IPS DF 6.9 (cell line): ENCODE measurements around the gene DLX2.
"Not testable (repeated sequence)": the region's sequence is repeated elsewhere in the genome, so short reads cannot be mapped to it uniquely, and the experiment has no call there.

Source experiments
- DNase-seq: peaks from one replicate; pipeline ENCODE4 v3.0.0-alpha.2; 2013; ENCODE audit warnings: low read depth, low spot score
- H3K27ac ChIP-seq: one replicate; pipeline ENCODE4 v1.5.1; 2013; ENCODE audit warnings: low read length, control low read depth
- H3K27me3 ChIP-seq: 2 replicates; pipeline ENCODE4 v1.6.1; 2013; ENCODE audit warnings: mild to moderate bottlenecking, low read length; ENCODE audit not compliant: control insufficient read depth, insufficient read depth
- H3K36me3 ChIP-seq: 2 replicates; pipeline ENCODE4 v1.6.1; 2013; ENCODE audit warnings: low read length; ENCODE audit not compliant: control insufficient read depth, insufficient read depth
- H3K4me1 ChIP-seq: 2 replicates; pipeline ENCODE4 v1.6.1; 2013; ENCODE audit warnings: low read length; ENCODE audit not compliant: control insufficient read depth, insufficient read depth
- H3K4me3 ChIP-seq: 2 replicates; pipeline ENCODE4 v1.5.1; 2013; ENCODE audit warnings: mild to moderate bottlenecking, low read length
- H3K9me3 ChIP-seq: 2 replicates; pipeline ENCODE4 v1.6.1; 2013; ENCODE audit warnings: low read length, inconsistent platforms; ENCODE audit not compliant: control insufficient read depth, insufficient read depth
- WGBS: extraction: QIAGEN DNeasy Blood & Tissue Kit; methylation state at CpG from one replicate; pipeline ENCODE4 v1.1.7; 2013; ENCODE audit warnings: mixed read lengths, missing lambda C conversion rate; ENCODE audit not compliant: insufficient read length, insufficient coverage; 5-methylcytosine and 5-hydroxymethylcytosine counted together

The DLX2 gene

DNA sequence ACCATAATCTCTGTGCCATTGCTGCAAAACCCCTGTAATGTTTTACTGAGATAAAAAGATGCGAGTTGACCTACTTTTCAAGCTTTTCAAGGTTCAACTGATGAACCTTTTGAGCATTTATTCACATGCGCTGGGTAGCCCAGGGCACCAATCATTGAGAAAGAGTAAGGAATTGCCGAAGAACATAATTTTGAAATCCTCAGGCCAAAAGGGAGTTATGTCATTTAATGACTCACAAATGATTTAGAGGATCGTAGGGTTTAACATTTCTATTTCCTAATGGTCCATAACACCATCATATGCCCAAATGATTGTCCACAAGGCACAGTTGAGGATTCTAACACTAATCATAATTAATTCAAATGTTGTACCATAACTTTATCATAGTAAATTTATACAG, 37.6 kb downstream of the DLX2 start:
- H3K4me1 ChIP-seq: no peaks in the 10 kb centered on the region
- H3K36me3 ChIP-seq: no peaks in the 10 kb centered on the region
- DNase-seq: no peak
- no CpG with 5 or more reads among the region's 4 CpGs for WGBS
- no peak overlapping the region for H3K27ac ChIP-seq
- no peaks in the 10 kb centered on the region for H3K27me3 ChIP-seq
- H3K4me3 ChIP-seq: no peak overlapping the region
- H3K9me3 ChIP-seq: no peaks in the 10 kb centered on the region

DNA sequence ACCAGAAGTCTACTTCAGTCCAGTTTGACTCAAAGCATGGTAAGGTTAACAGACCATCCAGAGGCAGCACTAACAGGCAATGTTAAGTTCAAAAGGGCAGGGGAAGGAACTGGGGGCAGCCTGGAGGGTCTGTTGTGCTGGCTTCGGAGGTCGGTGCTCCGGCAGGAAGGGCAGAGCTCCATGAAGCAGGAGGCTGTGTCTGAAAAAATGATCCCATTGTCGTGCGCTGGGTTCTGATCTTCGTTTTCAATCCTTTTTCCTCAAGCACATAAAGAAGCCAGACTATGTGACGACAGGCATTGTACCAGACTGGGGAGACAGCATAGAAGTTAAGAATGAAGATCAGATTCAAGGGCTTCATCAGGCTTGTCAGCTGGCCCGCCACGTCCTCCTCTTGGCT, 39.3 kb downstream of the DLX2 start:
- no peaks in the 10 kb centered on the region for H3K36me3 ChIP-seq
- no peak overlapping the region for H3K27ac ChIP-seq
- H3K4me1 ChIP-seq: no peaks in the 10 kb centered on the region
- H3K27me3 ChIP-seq: no peaks in the 10 kb centered on the region
- WGBS: no CpG with 5 or more reads among the region's 9 CpGs
- no peaks in the 10 kb centered on the region for H3K9me3 ChIP-seq
- DNase-seq: no peak
- no peak overlapping the region for H3K4me3 ChIP-seq

DNA sequence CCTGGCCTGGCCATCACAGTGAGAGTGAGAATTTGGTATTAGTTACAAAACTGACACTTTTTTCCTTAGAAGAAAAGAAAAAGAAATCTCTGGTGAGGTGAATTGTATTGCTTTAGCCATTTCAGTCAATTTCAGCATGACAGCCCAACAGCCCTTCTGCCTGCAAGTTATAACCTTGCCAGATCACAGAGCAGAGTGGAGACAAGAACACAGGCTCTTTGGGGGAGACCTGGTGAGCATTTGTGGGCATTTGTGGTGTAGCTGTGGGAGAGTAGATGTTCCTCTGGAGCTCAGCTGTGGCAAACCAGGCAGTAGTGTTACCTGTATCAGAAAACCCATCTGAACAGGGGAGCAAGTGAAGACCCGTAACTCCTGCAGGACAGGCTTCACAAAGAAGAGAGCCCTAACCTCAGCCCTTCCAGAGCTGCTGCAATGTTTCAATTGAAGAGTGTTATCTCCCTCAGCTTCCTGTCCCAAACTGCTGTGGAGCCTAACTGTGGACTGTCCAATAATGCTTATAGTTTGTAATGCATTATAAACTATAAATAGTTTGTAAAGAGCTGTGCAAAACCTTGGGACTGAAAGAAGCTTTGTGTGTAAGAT, 40.2 kb downstream of the DLX2 start:
- H3K27me3 ChIP-seq: no peaks in the 10 kb centered on the region
- H3K27ac ChIP-seq: no peak overlapping the region
- no peaks in the 10 kb centered on the region for H3K4me1 ChIP-seq
- WGBS: no CpG with 5 or more reads among the region's 1 CpG
- no peak overlapping the region for H3K4me3 ChIP-seq
- no peak for DNase-seq
- H3K9me3 ChIP-seq: no peaks in the 10 kb centered on the region
- H3K36me3 ChIP-seq: no peaks in the 10 kb centered on the region

DNA sequence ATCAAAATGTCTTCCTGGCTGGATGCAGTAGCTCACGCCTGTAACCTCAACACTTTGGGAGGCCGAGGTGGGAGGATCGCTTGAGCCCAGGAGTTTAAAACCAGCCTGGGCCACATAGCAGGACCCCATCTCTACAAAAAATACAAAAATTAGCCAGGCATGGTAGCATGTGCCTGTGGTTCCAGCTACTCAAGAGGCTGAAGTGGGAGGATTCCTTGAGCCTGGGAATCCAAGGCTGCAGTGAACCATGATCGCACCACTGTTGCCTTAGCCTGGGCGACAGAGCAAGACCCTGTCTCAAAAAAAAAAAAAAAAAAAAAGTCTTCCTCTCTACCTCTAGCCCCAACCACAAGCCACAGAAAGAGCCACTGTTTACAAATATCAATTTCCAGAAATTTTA, 42.6 kb downstream of the DLX2 start:
- H3K27me3 ChIP-seq: not testable (repeated sequence)

DNA sequence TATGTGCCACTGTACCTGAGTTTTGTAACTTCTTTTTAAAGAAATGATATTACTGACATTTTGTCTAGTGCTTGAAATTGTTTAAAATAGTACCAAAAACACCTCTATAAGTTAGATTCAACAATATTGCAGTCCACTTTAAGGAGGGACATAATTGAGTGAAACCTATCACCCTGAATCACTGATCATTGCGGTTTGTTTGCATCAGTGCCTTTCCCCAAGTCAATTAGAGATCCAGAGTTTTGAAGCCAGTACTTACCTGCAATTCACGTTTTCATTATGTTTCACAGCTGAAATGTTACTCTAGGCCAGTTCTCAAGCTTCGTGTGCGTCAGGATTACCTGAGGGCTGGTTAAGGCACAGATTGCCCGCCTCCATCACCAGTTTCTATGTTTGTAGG, 44.0 kb downstream of the DLX2 start:
- Histone ChIP-seq H3K36me3 (no peaks in the 10 kb centered on the region), H3K4me1 (no peaks in the 10 kb centered on the region), H3K9me3 (no peaks in the 10 kb centered on the region), H3K27ac (no peak overlapping the region), H3K27me3 (no peaks in the 10 kb centered on the region), H3K4me3 (no peak overlapping the region)
- no peak for DNase-seq
- WGBS: no CpG with 5 or more reads among the region's 5 CpGs

More for the DNA sequence above, 42.6 kb downstream of the DLX2 start:
- WGBS: no CpG with 5 or more reads among the region's 5 CpGs
- H3K4me1 ChIP-seq, H3K4me3 ChIP-seq, H3K9me3 ChIP-seq, H3K27ac ChIP-seq, H3K36me3 ChIP-seq, DNase-seq: not testable (repeated sequence)

DNA sequence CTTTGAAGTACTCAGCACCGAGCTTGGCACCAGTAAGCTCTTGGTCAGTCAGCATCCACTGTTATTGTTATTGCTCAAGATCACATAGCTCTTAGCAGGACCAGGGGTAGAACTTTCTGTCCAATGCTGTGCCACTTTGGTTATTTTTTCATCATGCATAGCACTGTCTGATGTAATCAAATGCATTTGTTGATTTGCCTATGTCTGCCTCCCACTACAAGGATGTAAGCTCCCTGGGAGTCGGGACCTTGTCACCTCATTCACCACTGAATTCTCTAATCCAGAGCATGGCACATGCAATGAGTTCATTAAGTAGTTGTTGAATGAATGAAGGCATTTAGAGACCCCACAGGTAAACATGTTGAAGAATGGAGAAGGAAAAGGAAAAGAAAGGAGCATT, 46.4 kb downstream of the DLX2 start:
- no peak overlapping the region for H3K27ac ChIP-seq
- no CpG with 5 or more reads among the region's 2 CpGs for WGBS
- H3K9me3 ChIP-seq: no peaks in the 10 kb centered on the region
- no peaks in the 10 kb centered on the region for H3K27me3 ChIP-seq
- no peak overlapping the region for H3K4me3 ChIP-seq
- H3K4me1 ChIP-seq: no peaks in the 10 kb centered on the region
- no peak for DNase-seq
- H3K36me3 ChIP-seq: no peaks in the 10 kb centered on the region

DNA sequence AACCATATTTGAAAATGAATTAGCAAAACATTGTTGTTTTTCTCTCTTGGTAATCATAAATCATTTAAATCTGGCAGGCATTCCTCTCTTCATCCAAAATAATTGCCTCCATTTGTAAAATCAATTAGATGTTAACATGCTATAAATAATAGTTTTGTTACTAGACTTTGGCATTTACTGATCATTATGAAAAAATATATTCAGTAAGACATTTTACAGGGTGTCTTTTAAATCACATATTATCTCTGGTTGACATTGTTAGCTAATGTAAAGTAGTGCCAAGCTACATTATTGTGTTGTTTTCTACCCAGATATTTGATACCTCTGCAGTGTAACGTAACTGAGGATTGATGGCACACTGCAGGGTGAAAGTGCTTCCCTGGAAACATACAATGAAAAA, 49.2 kb downstream of the DLX2 start:
- no CpG with 5 or more reads among the region's 1 CpG for WGBS
- Histone ChIP-seq H3K9me3 (no peaks in the 10 kb centered on the region), H3K27ac (no peak overlapping the region), H3K4me3 (no peak overlapping the region), H3K36me3 (no peaks in the 10 kb centered on the region), H3K27me3 (no peaks in the 10 kb centered on the region), H3K4me1 (no peaks in the 10 kb centered on the region)
- DNase-seq: no peak

DNA sequence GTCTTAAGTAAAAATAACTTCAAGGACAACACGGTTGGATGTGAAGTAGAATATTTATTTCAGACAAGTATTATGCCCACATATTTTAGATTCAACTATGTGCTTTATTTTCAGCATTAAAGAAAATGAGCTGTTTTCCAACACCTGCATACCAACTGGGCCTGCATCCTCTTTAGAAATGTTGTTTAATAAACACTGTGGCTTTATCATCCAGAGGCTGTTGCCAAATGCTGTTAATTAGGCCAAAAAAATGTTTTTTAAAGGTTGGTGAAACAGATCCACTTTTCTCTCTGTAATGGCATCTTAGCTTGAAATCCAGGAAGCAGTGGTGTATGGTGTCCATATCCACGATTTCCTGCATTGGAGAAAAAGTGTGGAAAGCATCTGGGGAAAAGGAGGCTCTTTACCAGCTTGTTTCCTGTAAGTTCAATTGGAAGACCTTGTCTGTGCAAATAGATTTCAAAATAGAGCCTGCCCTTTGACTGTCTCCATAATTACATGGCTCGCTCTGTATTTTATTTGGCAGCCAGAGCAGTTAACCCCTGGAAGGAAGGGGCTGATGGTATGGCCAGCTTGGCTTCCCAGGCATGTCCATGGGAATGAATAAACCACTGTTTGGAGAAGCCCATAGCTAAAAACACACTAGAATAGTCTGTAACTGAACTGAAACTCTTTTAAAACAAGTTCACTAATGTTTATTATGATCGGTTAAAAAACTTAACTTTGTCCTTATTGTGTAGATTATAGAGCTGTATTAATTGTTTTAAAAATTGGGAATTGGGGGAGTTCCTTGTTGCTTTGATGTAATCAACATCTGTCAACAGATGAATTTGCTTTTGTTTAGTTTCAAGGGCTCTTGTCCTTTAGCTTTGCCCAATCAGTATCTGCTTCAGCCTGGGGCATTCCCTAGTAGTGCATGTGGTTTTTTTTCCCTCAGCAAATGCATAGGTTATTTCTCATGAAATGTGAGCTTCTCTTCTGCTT, 50.4 kb downstream of the DLX2 start:
- H3K27ac ChIP-seq: no peak overlapping the region
- no peaks in the 10 kb centered on the region for H3K9me3 ChIP-seq
- no peak for DNase-seq
- H3K27me3 ChIP-seq: no peaks in the 10 kb centered on the region
- no peaks in the 10 kb centered on the region for H3K4me1 ChIP-seq
- WGBS: 100% methylated on average over 1 of the region's 4 CpGs
- H3K4me3 ChIP-seq: no peak overlapping the region
- H3K36me3 ChIP-seq: no peaks in the 10 kb centered on the region

DNA sequence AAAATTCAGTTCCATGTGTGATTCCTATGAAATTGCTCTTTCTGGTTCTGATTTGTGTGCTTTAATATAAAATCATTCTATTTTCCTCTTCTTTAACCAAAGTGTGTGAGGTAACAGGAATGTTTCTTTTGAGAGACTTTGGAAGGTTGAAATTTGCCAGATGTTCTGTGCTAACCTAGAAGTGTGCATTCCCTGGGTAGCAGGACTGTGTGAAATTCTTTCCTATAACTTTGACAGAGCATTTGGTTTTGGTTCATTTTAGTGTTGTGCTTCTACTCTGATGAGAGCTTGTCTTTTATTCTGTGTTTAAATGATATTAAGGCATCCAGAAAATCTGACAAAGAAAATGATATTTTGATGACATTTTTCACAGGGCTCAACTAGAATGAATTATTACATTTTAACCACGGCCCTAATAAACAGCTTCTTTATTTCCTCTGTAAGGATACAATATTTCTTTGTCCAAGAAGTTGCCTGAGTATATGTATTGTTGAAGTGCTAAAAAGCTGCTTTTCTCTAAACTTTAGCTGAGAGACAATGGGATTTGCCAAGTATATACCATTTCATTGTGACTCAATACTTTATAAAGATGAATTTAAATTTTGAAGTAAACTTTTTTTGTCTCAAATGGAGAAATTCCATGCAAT, 52.1 kb downstream of the DLX2 start:
- H3K36me3 ChIP-seq: no peaks in the 10 kb centered on the region
- H3K4me1 ChIP-seq: no peaks in the 10 kb centered on the region
- H3K4me3 ChIP-seq: no peak overlapping the region
- H3K9me3 ChIP-seq: no peaks in the 10 kb centered on the region
- no peaks in the 10 kb centered on the region for H3K27me3 ChIP-seq
- H3K27ac ChIP-seq: no peak overlapping the region
- WGBS: no CpG with 5 or more reads among the region's 1 CpG
- DNase-seq: no peak

DNA sequence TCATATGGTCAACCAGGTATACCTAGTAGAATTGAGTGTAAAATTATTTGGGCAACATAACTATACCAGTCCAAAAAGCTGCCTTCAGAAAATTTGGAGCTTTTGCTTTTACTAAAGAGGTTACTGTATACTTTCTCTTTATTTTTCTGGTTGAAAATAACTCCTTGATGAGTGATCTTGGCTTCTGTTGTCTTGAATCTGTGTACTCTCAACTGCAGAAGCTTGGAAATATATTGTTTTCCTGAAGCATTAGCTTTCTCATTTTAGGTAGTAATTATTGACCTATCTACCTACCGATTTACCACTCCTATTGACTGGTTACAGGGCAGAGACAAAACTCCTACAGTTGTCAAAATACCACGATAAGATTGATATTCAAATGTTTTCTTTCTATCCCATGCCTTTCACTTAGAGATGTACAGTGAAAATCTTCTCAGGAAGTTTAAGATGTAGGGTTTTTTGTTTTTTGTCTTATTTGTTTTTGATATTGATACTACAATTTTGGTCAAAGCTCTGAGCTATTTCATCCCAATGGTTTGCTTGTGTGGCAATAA, 53.1 kb downstream of the DLX2 start:
- Histone ChIP-seq H3K4me3 (no peak overlapping the region), H3K4me1 (no peaks in the 10 kb centered on the region), H3K36me3 (no peaks in the 10 kb centered on the region), H3K27me3 (no peaks in the 10 kb centered on the region), H3K9me3 (no peaks in the 10 kb centered on the region), H3K27ac (no peak overlapping the region)
- WGBS: no CpG with 5 or more reads among the region's 2 CpGs
- no peak for DNase-seq
